Esophagus squamous epithelium (tissue), 4 donors: Measurements from ENCODE around the gene C8G.

Experiments used
- CTCF ChIP-seq, 6 experiments: fragments of 450-650 bp in 4 of 6; fragments of 200-600 bp in 2 of 6; sonication (generic) in 2 of 6; IDR thresholded peaks; one replicate each; pipeline ENCODE4 v1.5.1; 2016 to 2019; ENCODE audit warnings: antibody characterized with exemption in 6 of 6, mild to moderate bottlenecking in 4 of 6, moderate library complexity in 4 of 6
- POLR2A ChIP-seq, 4 donors: fragments of 450-650 bp; IDR thresholded peaks; one replicate each; pipeline ENCODE4 v1.6.1; 2017; ENCODE audit warnings: antibody characterized with exemption in 4 of 4, mild to moderate bottlenecking in 4 of 4, moderate library complexity in 3 of 4

- TF ChIP-seq CTCF (IDR thresholded peaks at IDR 0.05): no peak
- TF ChIP-seq POLR2A (IDR thresholded peaks at IDR 0.05): no peak
These were observed 24.1 kb downstream of the C8G start for GRCh38 chr9:136969150-136969549.
